Heart left ventricle (tissue), 16 donors: Measurements from ENCODE around the gene CDA. TPM values are rescaled to one million over a fixed set of nuclear protein-coding genes. Genes with fewer than 3 reads are reported as not detected.

Experiments used
- ATAC-seq, 4 donors: fragments of 200-7000 bp; cut with Tn5 transposase; one replicate each; pipeline ENCODE4 v1.9.1; 2020 to 2022; ENCODE audit warnings: moderate library complexity in 4 of 4, mild to moderate bottlenecking in 3 of 4, moderate number of reproducible peaks in 1 of 4
- DNase-seq, 5 donors: peaks; one replicate each; pipeline ENCODE4 v3.0.0-alpha.2; 2020
- H3K27ac ChIP-seq, 12 donors: fragments of 200-600 bp; sonication (generic) in 4 of 12; one replicate each; pipeline versions ENCODE4 v1.5.0 to v1.8.0; 2016 to 2022; ENCODE audit warnings: mild to moderate bottlenecking in 2 of 12
- H3K27me3 ChIP-seq, 9 donors: fragments of 200-600 bp; sonication (generic) in 2 of 9; one replicate each; pipeline versions ENCODE4 v1.5.1 to v1.8.0; 2016 to 2022; ENCODE audit warnings: mild to moderate bottlenecking in 3 of 9
- H3K36me3 ChIP-seq, 9 donors: fragments of 200-600 bp; sonication (generic) in 2 of 9; one replicate each; pipeline versions ENCODE4 v1.5.0 to v1.8.0; 2018 to 2022; ENCODE audit warnings: mild to moderate bottlenecking in 2 of 9
- H3K4me1 ChIP-seq, 12 donors: fragments of 200-600 bp; sonication (generic) in 4 of 12; one replicate each; pipeline versions ENCODE4 v1.5.0 to v1.8.0; 2016 to 2022; ENCODE audit warnings: mild to moderate bottlenecking in 3 of 12
- H3K4me3 ChIP-seq, 12 donors: fragments of 200-600 bp; sonication (generic) in 4 of 12; one replicate each; pipeline versions ENCODE4 v1.5.0 to v1.8.0; 2017 to 2022; ENCODE audit warnings: mild to moderate bottlenecking in 9 of 12, moderate library complexity in 4 of 12
- H3K9me3 ChIP-seq, 12 donors: fragments of 200-600 bp; sonication (generic) in 4 of 12; one replicate each; pipeline versions ENCODE4 v1.5.0 to v1.8.0; 2016 to 2022; ENCODE audit warnings: mild to moderate bottlenecking in 1 of 12
- CTCF ChIP-seq, 12 donors: fragments of 200-600 bp; sonication (generic) in 4 of 12; IDR thresholded peaks; one replicate each; pipeline versions ENCODE4 v1.5.0 to v1.8.0; 2018 to 2022; ENCODE audit warnings: antibody characterized with exemption in 12 of 12, mild to moderate bottlenecking in 5 of 12
- POLR2A ChIP-seq, 2 donors: fragments of 450-650 bp; IDR thresholded peaks; one replicate each; pipeline ENCODE4 v1.6.1; 2017; ENCODE audit warnings: antibody characterized with exemption in 2 of 2, mild to moderate bottlenecking in 2 of 2, moderate library complexity in 2 of 2
- WGBS, 4 donors: extraction: QIAGEN DNeasy Blood & Tissue Kit in 2 of 4; methylation state at CpG; one replicate each; pipeline versions ENCODE4 v1.1.5 to v1.1.7; 2013 to 2018; 5-methylcytosine and 5-hydroxymethylcytosine counted together
- intact Hi-C, 10 donors: fragments of 100-400 bp; cut with DNase I; formaldehyde crosslinking; loops; one replicate each; pipeline versions ENCODE4 v1.11.1 to v1.14.2; 2022
- polyA plus RNA-seq, 2 donors: library from polyadenylated mRNA; stranded (reverse); fragments of 200-250 nt; gene quantifications; one replicate each; pipeline ENCODE4 v1.2.3, GENCODE V29; 2013
- total RNA-seq, 9 donors: library from RNA; depleted of rRNA in 2 of 9; stranded (reverse); fragments of >200 nt in 2 of 9; fragmentation: NEBNext Ultra II Directional in 3 of 9; extraction: Animal tissue kit (Norgen Biotek cat#: 25700) in 3 of 9; gene quantifications; one replicate each; pipeline versions ENCODE4 v1.1.0 to v1.2.4, GENCODE V29; 2016 to 2023
- donor health status: ischemic (EF 13 %, LVEDD 7.1; RV severe dilation, severe dysfunction).
- donor health status: healthy with polysubstance abuse.
- donor health status: DM: no; HTN: yes; CAD: no.
- donor health status: DM: no; HTN: no; CAD: no.
- donor health status: ischemic (EF 25% LVEDD 6.9; RV normal size, moderate dysfunction).
- donor health status: ischemic (EF 25% LVEDD 5.7; RV mildly dilated, moderate dysfunction).
- donor health status: healthy.
- donor health status: DM: yes; HTN: yes; CAD: no.
- donor health status: ischemic (EF 35%, LVEDD 5.7; RV mildly dilated, moderate dysfunction).
- donor health status: nonischemic (EF 11% LVEDD 7.7; RV severe dilation, severe dysfunction).
- donor health status: DM: yes; HTN: yes; CAD: no.
- donor health status: PGD.
- donor health status: ischemic (EF 29% LVEDD 5.4; RV normal size, mild dysfunction).
- donor health status: nonischemic (EF 23%, LVEDD 6.1; RV moderate dilation, normal function).

The CDA gene
- total and polyA plus RNA-seq, 11 donors = 0.63 to 7.6 (median 2.9) TPM

- Histone ChIP-seq H3K27me3 (no peaks in the 10 kb centered on the region), H3K27ac (no peak overlapping the region), H3K9me3 (peaks cover 0 to 5% (median 0%) of the 10 kb centered on the region in 12 donors), H3K4me1 (peaks cover 0 to 4% (median 0%) of the 10 kb centered on the region in 12 donors), H3K36me3 (no peaks in the 10 kb centered on the region), H3K4me3 (no peak overlapping the region)
- no peak for ATAC-seq
- DNase-seq = no peak
- intact Hi-C loops = loop anchor here in 5 of 10 donors (5.0 to 10.0 kb wide), 3 partner anchors 53 to 63 kb away; partner anchors contain the start of gene PINK1 (in 3 of the 5)
- WGBS, 4 donors = 71 to 75% (median 73%) methylated on average over 13 of the region's 13 CpGs
- TF ChIP-seq POLR2A (IDR thresholded peaks at IDR 0.05) (no peak), CTCF (IDR thresholded peaks at IDR 0.05) (no peak)
Observed at GRCh38 chr1:20578721-20579395, 10.0 kb upstream of the CDA start.

- ATAC-seq = no peak
- 67 to 73% (median 67%) methylated on average over 2 of the region's 2 CpGs for WGBS, 4 donors
- intact Hi-C loops = loop anchor here in 1 of 10 donors (5.0 kb wide), 1 partner anchor 47 kb away; the partner anchor contains the start of gene PINK1
- no peak for TF ChIP-seq POLR2A (IDR thresholded peaks at IDR 0.05)
- DNase-seq = no peak
- Histone ChIP-seq H3K9me3 (peaks cover 0 to 5% (median 0%) of the 10 kb centered on the region in 12 donors), H3K27ac (no peak overlapping the region), H3K4me1 (peaks cover 0 to 18% (median 8%) of the 10 kb centered on the region in 12 donors), H3K4me3 (no peak overlapping the region), H3K27me3 (peaks cover 0 to 20% (median 12%) of the 10 kb centered on the region in 9 donors), H3K36me3 (no peaks in the 10 kb centered on the region)
Observed at GRCh38 chr1:20584890-20585289, 4.0 kb upstream of the CDA start.

- H3K27me3 ChIP-seq = peaks cover 0 to 40% (median 14%) of the 10 kb centered on the region in 9 donors
- no peaks in the 10 kb centered on the region for H3K36me3 ChIP-seq
- TF ChIP-seq POLR2A (IDR thresholded peaks at IDR 0.05) = no peak
- peak in 1 of 12 donors; percentile 9 for TF ChIP-seq CTCF (IDR thresholded peaks at IDR 0.05)
- ATAC-seq (peak in 3 of 4 donors; percentile 29 to 56 (median 41)), DNase-seq (peak in 1 of 5 donors; percentile 36)
- no peaks in the 10 kb centered on the region for H3K9me3 ChIP-seq
- intact Hi-C loops = loop anchor here in 1 of 10 donors (5.0 kb wide), 1 partner anchor 45 kb away; the partner anchor contains the start of gene PINK1
- peak overlapping the region in 1 of 12 donors; percentile 9 for H3K27ac ChIP-seq
- 64 to 78% (median 71%) methylated on average over 7 to 10 of the region's 10 CpGs for WGBS, 4 donors
- H3K4me3 ChIP-seq = no peak overlapping the region
- peaks cover 0 to 27% (median 10%) of the 10 kb centered on the region in 12 donors for H3K4me1 ChIP-seq
Observed at GRCh38 chr1:20586953-20587660, 1.8 kb upstream of the CDA start.

GRCh38 chr1:20587661-20588053 is 1.2 kb upstream of the CDA start:
- Histone ChIP-seq H3K4me1 (peaks cover 0 to 27% (median 10%) of the 10 kb centered on the region in 12 donors), H3K36me3 (no peaks in the 10 kb centered on the region), H3K27me3 (peaks cover 0 to 41% (median 14%) of the 10 kb centered on the region in 9 donors), H3K9me3 (no peaks in the 10 kb centered on the region), H3K27ac (peak overlapping the region in 1 of 12 donors; percentile 1), H3K4me3 (no peak overlapping the region)
- DNase-seq (peak in 1 of 5 donors; percentile 20), ATAC-seq (peak in 3 of 4 donors; percentile 39 to 77 (median 41))
- intact Hi-C loops = loop anchor here in 1 of 10 donors (5.0 kb wide), 1 partner anchor 45 kb away; the partner anchor contains the start of gene PINK1
- WGBS, 4 donors = 31 to 59% (median 56%) methylated on average over 2 of the region's 2 CpGs
- TF ChIP-seq POLR2A (IDR thresholded peaks at IDR 0.05) (no peak), CTCF (IDR thresholded peaks at IDR 0.05) (no peak)
